HG03565 (cell line): ENCODE results near the gene VSTM1.

Experiments used
- ATAC-seq: cut with Tn5 transposase; IDR thresholded peaks from one replicate; pipeline ENCODE4 v1.9.1; 2021; ENCODE audit warnings: mild to moderate bottlenecking, moderate library complexity; ENCODE audit not compliant: unreplicated experiment

VSTM1 gene

DNA sequence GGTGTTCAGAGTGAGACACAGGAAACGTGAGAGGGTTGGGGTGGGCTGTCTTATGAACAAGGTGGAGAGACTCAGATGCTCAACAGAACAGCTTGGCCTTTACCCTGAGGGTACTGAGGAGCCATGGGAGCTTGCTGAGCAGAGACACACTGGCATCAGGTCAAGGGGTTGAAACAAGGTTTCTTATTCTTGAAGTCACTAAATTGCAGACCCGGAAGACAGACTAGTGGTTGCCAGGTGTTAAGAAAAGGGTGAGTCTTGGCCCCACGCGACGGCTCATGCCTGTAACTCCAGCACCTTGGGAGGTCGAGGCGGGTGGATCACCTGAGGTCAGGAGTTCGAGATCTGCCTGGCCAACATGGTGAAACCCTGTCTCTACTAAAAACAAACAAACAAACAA is 49.8 kb downstream of the VSTM1 start:
- ATAC-seq: no peak

DNA sequence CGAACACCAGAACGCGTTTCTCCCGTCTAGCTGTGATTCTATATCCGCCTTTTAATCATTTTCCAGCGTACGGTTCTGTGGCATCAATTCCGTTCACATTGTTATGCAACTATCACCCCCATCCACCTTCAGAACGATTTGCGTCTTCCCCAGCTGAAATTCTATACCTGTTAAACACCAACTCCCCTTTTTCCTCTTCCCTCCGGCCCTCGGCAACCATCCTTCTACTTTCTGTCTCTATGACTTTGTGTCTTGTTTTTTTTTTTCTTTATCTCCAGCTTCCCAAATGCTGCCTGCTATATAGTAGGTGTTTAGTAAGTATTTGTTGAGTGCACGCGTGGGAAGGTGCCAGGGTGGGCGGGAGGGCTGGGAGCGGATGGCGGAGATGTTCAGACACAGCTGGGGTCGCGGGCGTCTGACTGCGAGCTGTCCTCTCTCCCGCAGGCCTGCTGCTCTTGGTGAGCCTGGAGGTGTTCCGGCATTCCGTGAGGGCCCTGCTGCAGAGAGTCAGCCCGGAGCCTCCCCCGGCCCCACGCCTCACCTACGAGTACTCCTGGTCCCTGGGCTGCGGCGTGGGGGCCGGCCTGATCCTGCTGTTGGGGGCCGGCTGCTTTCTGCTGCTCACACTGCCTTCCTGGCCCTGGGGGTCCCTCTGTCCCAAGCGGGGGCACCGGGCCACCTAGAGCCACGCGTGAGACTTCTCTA is 52.0 kb downstream of the VSTM1 start:
- ATAC-seq: no peak

- no peak for ATAC-seq
Observed at GRCh38 chr19:54010474-54010873, 53.2 kb downstream of the VSTM1 start.

- no peak for ATAC-seq
Observed at GRCh38 chr19:54009440-54009839, 54.3 kb downstream of the VSTM1 start.

GRCh38 chr19:54002495-54003315 is 61.0 kb downstream of the VSTM1 start:
- no peak for ATAC-seq

DNA sequence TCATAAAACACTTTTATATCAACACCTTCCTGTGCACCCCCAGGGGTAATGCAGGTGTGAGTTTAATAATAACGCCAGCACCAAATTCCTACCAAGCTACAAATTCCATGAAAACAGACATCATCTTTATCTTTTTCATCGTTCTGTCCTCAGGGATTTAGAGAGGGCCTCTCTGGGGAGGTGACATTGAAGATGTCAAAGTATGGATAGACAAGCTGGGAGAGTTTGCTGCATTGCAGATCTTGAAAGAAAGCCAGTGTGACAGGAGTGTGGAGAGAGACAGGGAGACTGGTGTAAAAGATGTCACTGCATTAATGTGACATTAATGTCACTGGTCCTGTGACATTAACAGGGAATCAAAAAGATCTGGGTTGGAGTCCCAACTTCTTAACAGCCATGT is 62.2 kb downstream of the VSTM1 start:
- no peak for ATAC-seq

DNA sequence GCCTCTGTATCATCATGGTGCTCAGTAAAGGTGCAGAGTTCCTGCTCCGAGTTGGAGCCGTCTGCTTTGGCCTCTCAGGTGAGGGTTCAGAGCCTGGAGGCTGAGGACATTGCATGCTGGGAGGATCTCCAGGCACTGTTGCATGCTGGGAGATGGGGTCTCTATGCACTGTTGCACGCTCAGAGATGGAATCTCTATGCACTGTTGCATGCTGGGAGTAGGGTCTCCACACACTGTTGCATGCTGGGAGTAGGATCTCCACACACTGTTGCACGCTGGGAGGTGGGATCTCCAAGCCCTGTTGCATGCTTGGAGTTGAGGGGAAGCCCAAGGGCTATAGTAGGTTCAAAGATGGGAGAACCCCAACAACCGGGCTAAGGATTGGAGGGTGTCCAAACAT is 64.0 kb downstream of the VSTM1 start:
- ATAC-seq: no peak

DNA sequence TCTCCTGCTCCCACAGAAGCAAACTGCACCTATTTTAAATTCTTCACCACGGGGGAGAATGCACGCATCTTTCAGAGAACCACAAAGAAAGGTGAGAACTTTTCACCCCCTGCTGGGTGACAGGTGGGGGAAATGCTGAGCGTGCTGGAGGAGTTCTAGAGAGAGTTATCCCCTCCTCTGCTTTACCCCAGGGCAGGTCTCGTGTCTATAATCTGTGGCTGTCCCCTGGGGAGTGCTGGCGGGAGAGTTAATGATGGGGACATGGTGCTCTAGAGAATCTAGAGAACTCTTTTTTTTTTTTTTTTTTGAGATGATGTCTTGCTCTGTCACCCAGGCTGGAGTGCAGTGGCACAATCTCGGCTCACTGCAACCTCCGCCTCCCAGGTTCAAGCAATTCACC is 65.5 kb downstream of the VSTM1 start:
- ATAC-seq: no peak

DNA sequence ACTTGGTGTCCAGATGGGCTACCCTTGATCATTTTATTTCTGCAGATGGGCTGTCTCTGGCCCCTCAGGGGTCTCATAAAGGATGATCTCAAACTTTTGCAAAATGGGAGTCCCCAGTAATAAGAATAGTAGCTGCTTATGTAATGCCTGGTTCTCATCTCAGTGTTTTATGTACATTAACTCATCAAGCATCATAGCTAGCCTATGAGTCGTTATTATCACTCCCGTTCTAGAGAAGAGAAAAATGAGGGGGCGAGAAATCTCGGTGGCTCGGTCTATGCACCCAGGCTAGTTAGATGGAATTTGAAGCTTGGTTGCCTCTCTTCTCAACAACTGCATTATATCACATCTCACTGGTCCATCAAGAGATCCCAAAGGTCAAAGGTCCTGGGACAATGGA is 68.9 kb downstream of the VSTM1 start:
- ATAC-seq: no peak

DNA sequence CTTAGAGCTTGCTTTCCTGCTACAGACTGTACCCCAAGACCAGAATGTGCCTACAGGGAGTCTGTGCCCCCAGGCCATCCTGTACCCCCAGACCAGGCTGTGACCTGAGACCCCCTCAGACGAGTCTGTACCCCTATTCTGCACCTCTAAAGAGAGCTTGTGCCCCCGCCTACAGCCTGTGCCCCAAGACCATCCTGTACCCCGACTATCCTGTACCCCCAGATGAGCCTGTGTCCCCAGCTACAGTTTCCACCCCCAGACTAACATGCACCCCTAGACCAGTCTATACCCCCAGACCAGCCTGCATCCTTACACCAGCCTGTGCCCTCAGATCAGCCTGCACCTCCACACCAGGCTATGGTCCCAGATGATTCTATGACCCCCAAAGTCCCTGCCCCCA is 70.2 kb downstream of the VSTM1 start:
- ATAC-seq: no peak

DNA sequence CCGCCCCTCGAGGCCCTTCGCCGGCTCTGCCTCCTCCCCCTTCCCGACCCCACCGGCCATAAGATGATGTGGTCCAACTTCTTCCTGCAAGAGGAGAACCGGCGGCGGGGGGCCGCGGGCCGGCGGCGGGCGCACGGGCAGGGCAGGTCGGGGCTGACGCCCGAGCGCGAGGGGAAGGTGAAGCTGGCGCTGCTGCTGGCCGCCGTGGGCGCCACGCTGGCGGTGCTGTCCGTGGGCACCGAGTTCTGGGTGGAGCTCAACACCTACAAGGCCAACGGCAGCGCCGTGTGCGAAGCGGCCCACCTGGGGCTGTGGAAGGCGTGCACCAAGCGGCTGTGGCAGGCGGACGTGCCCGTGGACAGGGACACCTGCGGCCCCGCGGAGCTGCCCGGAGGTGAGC is 70.9 kb downstream of the VSTM1 start:
- ATAC-seq: no peak

GRCh38 chr19:53992211-53992610 is 71.5 kb downstream of the VSTM1 start:
- no peak for ATAC-seq

GRCh38 chr19:53991224-53992113 is 72.2 kb downstream of the VSTM1 start, which contains the start of gene CACNG6:
CACNG6 (plus strand) TSS chr19:53991637; CDS start chr19:53992878, 1,241 bp downstream.
- no peak for ATAC-seq
